Measurements from ENCODE around the gene NUAK1. TPM values are rescaled to one million over a fixed set of nuclear protein-coding genes. Genes with fewer than 3 reads are reported as not detected.

Gene NUAK1
- total RNA-seq, 2 donors from 2014 or later: 14.0 to 16.8 TPM

DNA sequence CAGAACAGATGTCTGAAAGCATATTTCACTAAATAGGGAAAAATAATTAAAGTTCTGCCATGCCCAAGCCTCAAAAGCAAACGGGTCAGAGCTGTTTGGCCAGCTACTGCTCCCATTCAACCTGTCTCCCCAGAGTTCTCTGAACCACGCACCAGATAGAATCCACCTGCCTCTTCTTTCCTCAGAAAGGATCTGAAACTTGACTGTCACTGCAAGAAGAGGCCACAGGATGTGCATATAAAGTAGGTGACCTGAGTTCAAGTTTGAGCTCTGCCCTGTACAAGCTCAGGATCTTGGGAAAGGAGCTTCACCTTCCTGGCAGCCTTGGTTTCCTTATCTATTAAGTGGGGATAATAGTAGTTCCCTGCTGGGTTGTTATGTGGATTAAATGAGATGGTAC is 91.8 kb downstream of the NUAK1 start:
- no peak for TF ChIP-seq CTCF (conservative IDR thresholded peaks at IDR 0.05)
- Mint-ChIP-seq H3K4me3 (no peak overlapping the region), H3K9me3 (no peaks in the 10 kb centered on the region), H3K36me3 (ENCODE audit: low read depth) (no peaks in the 10 kb centered on the region), H3K27me3 (ENCODE audit: insufficient read depth) (peaks cover 39% of the 10 kb centered on the region), H3K27ac (no peak overlapping the region), H3K4me1 (peaks cover 12% of the 10 kb centered on the region)
- Histone ChIP-seq H3K9ac (ENCODE audit: extremely low read depth, low read length, poor library complexity, severe bottlenecking) (no peak overlapping the region), H3K27me3 (ENCODE audit: control insufficient read depth, insufficient read depth, low read length, poor library complexity, severe bottlenecking) (peaks cover 43% of the 10 kb centered on the region), H3K27ac (ENCODE audit: low read depth, low read length) (no peak overlapping the region), H3K36me3 (ENCODE audit: control insufficient read depth, insufficient read depth, low read length) (no peaks in the 10 kb centered on the region), H3K4me1 (ENCODE audit: control insufficient read depth, insufficient read depth, low read length) (peaks cover 4% of the 10 kb centered on the region), H3K9me3 (ENCODE audit: control insufficient read depth, low read length) (no peaks in the 10 kb centered on the region), H3K4me3 (ENCODE audit: low read length) (no peak overlapping the region)
- DNase-seq: no peak
- 80 to 97% methylated on average over 1 to 2 of the region's 2 CpGs for WGBS, 2 experiments (ENCODE audit: insufficient coverage in 1 of 2, insufficient read length in 1 of 2)

DNA sequence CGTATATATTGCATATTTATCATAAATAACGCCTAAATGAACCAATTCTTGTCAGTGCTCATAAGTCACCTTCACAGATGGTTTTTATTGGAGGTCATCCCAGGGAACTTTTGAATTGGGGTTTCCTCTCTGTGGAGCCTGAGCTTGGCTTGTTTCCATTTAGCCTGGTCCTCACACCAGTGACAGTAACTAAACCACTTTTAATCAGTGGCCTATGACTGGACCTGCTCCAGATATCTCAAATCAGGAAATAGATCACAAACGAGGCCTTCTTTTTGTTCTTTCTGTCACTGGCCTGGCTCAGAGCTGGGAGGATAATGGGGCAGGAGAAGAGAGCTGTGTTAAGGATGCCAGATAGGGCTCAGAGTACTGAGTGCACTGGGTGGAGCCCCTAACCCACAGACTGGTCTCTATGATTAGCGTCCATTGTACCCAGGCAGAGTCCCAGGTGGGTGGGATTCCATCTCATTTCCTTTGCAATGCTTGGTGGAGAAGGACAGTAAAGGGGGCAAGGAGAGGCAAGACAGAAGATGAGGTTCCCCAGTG is 92.4 kb downstream of the NUAK1 start:
- Mint-ChIP-seq H3K27me3 (ENCODE audit: insufficient read depth) (peaks cover 36% of the 10 kb centered on the region), H3K4me1 (peaks cover 12% of the 10 kb centered on the region), H3K27ac (no peak overlapping the region), H3K4me3 (no peak overlapping the region), H3K36me3 (ENCODE audit: low read depth) (no peaks in the 10 kb centered on the region), H3K9me3 (no peaks in the 10 kb centered on the region)
- no peak for DNase-seq
- Histone ChIP-seq H3K4me3 (ENCODE audit: low read length) (no peak overlapping the region), H3K9me3 (ENCODE audit: control insufficient read depth, low read length) (no peaks in the 10 kb centered on the region), H3K36me3 (ENCODE audit: control insufficient read depth, insufficient read depth, low read length) (no peaks in the 10 kb centered on the region), H3K9ac (ENCODE audit: extremely low read depth, low read length, poor library complexity, severe bottlenecking) (no peak overlapping the region), H3K27me3 (ENCODE audit: control insufficient read depth, insufficient read depth, low read length, poor library complexity, severe bottlenecking) (peaks cover 43% of the 10 kb centered on the region), H3K4me1 (ENCODE audit: control insufficient read depth, insufficient read depth, low read length) (peaks cover 4% of the 10 kb centered on the region), H3K27ac (ENCODE audit: low read depth, low read length) (no peak overlapping the region)
- TF ChIP-seq CTCF (conservative IDR thresholded peaks at IDR 0.05): no peak
- 87 to 94% methylated on average over 2 to 3 of the region's 4 CpGs for WGBS, 2 experiments (ENCODE audit: insufficient coverage in 1 of 2, insufficient read length in 1 of 2)

DNA sequence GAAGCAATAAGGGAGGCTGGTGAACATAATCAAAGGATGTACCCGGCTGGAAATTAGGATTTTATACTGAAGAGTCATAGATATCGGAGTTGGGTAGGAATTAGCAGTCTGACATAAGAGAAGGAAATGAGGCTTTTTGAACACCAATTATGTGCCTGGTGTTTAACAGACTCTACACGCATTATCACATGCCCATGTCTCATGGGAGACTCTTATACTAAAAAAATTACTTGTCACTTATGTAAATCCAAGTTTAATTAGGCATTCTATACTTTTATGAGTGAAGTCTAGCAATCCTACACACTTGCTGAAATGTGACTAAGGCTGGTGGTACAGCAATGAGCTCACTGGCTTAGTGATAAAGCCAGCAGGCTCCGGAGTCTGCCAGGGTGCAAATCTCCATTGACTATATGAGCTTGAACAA is 93.5 kb downstream of the NUAK1 start:
- Mint-ChIP-seq H3K27ac (no peak overlapping the region), H3K27me3 (ENCODE audit: insufficient read depth) (peaks cover 29% of the 10 kb centered on the region), H3K4me1 (peaks cover 12% of the 10 kb centered on the region), H3K9me3 (no peaks in the 10 kb centered on the region), H3K36me3 (ENCODE audit: low read depth) (no peaks in the 10 kb centered on the region), H3K4me3 (no peak overlapping the region)
- Histone ChIP-seq H3K4me1 (ENCODE audit: control insufficient read depth, insufficient read depth, low read length) (peaks cover 4% of the 10 kb centered on the region), H3K4me3 (ENCODE audit: low read length) (no peak overlapping the region), H3K36me3 (ENCODE audit: control insufficient read depth, insufficient read depth, low read length) (no peaks in the 10 kb centered on the region), H3K27me3 (ENCODE audit: control insufficient read depth, insufficient read depth, low read length, poor library complexity, severe bottlenecking) (peaks cover 36% of the 10 kb centered on the region), H3K9me3 (ENCODE audit: control insufficient read depth, low read length) (no peaks in the 10 kb centered on the region), H3K9ac (ENCODE audit: extremely low read depth, low read length, poor library complexity, severe bottlenecking) (no peak overlapping the region), H3K27ac (ENCODE audit: low read depth, low read length) (no peak overlapping the region)
- TF ChIP-seq CTCF (conservative IDR thresholded peaks at IDR 0.05): no peak
- 96 to 100% methylated on average over 3 of the region's 4 CpGs for WGBS, 2 experiments (ENCODE audit: insufficient coverage in 1 of 2, insufficient read length in 1 of 2)
- no peak for DNase-seq

Data from endodermal cell (in vitro differentiated cells).